LNCaP clone FGC (cell line): ENCODE measurements around the gene PEX16.

Source experiments
- DNase-seq: peaks from one replicate; pipeline ENCODE4 v3.0.0-alpha.2; 2011; ENCODE audit warnings: low read depth
- H3K4me3 ChIP-seq: 2 replicates; pipeline ENCODE4 v1.5.1; 2011; ENCODE audit warnings: mild to moderate bottlenecking, low read depth, low read length, control low read depth
- TF ChIP-seq, protein P1 (sequence below): IDR thresholded peaks from 2 replicates; pipeline ENCODE4 v1.5.1; 2012; ENCODE audit warnings: mild to moderate bottlenecking; ENCODE audit not compliant: control insufficient read depth, insufficient read depth; ENCODE audit errors: extremely low read depth

PEX16 gene

DNA sequence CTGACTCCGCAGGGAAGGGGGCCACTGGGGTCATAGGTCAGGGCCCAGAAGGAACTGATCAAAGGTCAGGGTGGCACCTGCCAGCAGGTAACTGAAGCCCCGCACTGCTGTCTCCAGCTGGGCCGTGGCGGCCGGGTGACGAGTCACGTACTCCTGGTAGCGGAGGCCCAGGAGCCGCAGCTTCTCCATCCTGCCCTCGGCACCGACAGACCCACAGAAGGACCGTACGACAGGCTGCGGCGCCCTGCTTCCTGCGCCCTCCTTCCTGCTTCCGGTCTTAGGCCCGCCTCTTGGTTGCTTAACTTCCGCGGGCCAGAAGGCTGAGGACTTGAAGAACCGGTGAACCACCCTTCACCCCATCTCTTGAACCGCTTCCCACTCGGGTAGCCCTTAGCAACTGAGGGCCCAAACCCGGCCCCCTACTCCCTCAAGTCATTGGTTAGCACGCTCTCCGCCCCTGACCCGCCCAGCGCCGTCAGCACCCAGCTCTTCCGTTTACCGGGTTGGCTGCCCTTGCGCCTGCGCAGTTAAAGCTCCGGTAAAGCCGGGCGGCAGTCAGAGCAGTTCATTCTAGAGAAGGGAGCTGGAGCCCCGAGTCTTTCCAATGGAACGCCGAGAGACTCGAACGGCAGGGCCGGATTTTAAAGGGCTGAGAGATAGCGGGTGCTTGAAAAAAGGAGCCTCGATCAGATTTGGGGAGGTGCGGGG, at the start of gene PEX16:
TSS of gene PEX16 (minus strand) at position 255 of the 708 bp plus-strand sequence. CDS start at position 189, 66 bp downstream.
- TF ChIP-seq, protein P1, sequence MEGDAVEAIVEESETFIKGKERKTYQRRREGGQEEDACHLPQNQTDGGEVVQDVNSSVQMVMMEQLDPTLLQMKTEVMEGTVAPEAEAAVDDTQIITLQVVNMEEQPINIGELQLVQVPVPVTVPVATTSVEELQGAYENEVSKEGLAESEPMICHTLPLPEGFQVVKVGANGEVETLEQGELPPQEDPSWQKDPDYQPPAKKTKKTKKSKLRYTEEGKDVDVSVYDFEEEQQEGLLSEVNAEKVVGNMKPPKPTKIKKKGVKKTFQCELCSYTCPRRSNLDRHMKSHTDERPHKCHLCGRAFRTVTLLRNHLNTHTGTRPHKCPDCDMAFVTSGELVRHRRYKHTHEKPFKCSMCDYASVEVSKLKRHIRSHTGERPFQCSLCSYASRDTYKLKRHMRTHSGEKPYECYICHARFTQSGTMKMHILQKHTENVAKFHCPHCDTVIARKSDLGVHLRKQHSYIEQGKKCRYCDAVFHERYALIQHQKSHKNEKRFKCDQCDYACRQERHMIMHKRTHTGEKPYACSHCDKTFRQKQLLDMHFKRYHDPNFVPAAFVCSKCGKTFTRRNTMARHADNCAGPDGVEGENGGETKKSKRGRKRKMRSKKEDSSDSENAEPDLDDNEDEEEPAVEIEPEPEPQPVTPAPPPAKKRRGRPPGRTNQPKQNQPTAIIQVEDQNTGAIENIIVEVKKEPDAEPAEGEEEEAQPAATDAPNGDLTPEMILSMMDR, result no peak
- H3K4me3 ChIP-seq, result peak within 1 kb of the TSS; percentile 91
- peak; percentile 100 for DNase-seq

DNA sequence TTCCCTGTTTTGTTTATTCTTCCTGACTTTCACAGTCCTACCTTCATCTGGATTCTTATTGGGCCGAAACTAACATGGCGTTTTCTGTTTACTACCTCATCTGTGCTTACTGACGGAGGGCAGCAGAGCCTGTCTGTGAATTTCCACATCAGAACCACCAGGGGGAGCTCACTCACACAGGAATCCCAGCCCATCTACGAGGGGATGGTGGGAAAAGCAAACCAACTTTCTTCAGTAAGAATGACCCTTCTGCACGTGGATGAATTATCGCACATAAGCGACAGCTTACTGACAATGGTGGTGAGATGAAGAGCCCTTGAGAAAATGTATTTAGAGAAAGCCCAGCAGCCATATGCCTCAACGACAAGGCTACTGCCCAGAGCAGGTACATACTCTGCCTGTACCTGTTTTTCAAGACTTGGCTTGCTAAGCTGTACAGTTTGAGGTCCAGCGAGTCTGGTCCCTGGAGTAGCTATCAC, 47.3 kb upstream of the PEX16 start:
- TF ChIP-seq, protein P1, result peak; percentile 91
- peak; percentile 31 for DNase-seq
- H3K4me3 ChIP-seq, result no peak overlapping the region

DNA sequence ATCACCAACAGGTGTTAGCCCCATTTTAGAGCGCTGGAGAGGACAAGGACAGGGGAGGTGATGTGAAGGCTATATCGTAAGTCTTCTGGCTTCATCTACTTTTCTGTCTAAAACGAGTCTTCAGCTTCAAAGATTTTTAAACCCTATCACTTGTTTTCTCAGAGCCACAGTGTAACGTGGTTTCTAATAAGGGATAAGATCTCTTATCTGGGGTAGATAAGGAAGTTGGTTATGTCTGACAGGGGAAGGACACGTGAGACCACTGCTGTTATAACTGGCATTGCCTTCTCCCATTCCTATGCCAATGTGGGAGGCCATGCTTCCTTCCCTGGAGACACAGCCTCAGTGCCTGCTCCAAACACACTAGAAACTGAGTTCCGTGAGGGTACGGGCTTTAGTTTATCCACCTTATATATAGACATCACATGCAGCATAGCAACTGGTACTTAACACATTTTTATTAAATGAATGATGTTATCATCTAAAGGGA, 44.1 kb upstream of the PEX16 start:
- TF ChIP-seq, protein P1, result no peak
- H3K4me3 ChIP-seq, result no peak overlapping the region
- no peak for DNase-seq

DNA sequence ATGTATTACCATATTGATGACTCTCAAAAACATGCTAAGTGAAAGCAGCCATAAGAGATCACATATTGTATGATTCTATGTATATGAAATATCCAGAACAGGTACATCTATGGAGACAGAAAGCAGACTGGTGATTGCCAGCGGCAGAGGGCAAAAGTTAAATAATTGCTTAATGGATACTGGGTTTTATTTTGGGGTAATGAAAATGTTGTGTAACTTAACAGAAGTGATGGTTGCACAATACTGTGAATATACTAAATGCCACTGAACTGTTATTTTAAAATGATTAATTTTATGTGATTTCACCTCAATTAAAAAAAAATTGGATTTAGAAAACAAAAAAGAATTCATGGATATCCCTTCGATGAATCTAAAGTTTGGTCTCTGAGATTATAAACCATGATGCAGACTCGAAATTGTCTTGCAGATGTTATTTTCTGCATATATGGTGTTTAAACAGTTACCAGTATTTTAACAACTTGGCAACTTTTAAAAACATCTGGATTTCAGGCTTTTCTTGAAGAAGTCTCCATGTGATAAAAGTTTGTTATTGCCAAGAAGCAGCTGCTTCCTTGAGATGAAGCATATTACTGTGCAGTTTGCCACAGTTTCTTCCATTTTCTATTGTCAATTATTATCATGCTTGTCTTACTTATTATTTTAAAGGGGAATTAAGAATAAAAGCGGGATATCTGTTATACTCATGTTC, 42.9 kb upstream of the PEX16 start:
- H3K4me3 ChIP-seq, result no peak overlapping the region
- DNase-seq, result no peak
- TF ChIP-seq, protein P1, result no peak

DNA sequence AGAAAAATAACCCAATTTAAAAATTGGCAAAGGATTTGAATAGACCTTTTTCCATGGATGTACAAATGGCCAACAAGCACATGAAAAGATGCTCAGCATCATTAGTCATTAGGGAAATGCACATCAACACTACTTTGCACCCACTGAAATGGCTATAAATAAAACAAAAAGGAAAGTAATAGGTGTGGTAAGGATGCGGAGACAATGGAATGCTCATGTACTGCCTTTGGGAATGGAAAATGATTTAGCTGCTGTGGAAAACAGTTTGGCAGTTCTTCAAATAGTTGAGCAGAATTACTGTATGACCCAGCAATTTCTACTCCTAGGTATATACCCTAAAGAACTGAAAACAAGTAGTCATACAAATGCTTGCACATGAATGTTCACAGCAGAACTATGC, 42.2 kb upstream of the PEX16 start:
- TF ChIP-seq, protein P1, result no peak
- no peak for DNase-seq
- H3K4me3 ChIP-seq, result no peak overlapping the region

DNA sequence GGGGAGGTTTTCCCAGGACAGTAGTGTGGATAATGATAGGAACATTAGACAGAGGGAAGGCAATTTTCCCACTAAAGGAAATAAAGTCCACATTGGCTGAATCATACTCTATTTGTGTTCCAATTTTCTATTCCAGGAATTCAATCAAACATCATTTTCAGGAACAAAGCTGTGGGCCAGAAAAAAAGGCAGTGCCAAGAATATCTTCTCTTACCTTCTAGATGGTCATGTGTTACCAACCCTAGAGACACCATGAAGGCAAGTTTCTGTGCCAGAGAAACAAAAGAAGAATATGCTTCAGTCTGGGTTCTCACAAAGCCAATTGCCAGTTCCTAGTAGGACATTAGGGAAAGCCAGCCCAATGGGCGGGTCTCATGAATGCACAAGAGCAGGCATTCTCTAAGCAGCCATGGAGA, 32.3 kb upstream of the PEX16 start:
- H3K4me3 ChIP-seq, result no peak overlapping the region
- no peak for DNase-seq
- TF ChIP-seq, protein P1, result no peak
